Pancreas (tissue), 10 donors: ENCODE measurements around the gene MSI2. TPM values are rescaled to one million over a fixed set of nuclear protein-coding genes. Genes with fewer than 3 reads are reported as not detected.
A peak's percentile ranks its signal among the peaks of the same experiment; 100 is the strongest.

Source experiments
- ATAC-seq, 4 donors: fragments of 200-7000 bp; cut with Tn5 transposase; one replicate each; pipeline versions ENCODE4 v1.8.0 to v1.9.1; 2020; ENCODE audit warnings: mild to moderate bottlenecking in 4 of 4, moderate library complexity in 4 of 4
- DNase-seq, 6 donors: peaks; one replicate each; pipeline ENCODE4 v3.0.0-alpha.2; 2020
- FAIRE-seq: peaks from 2 replicates; lab custom pipeline; 2012; peaks lifted over from hg19 to GRCh38; lab: Jason Lieb, UNC
- H3K27ac ChIP-seq, 4 donors: fragments of 200-600 bp; sonication (generic); 1 replicate in 3 of 4; 2 replicates in 1 of 4; pipeline versions ENCODE4 v1.5.0 to v1.8.0; 2020
- H3K27me3 ChIP-seq, 4 donors: fragments of 200-600 bp; one replicate each; pipeline ENCODE4 v1.8.0; 2021
- H3K36me3 ChIP-seq, 3 donors: fragments of 200-600 bp; sonication (generic) in 1 of 3; one replicate each; pipeline versions ENCODE4 v1.5.0 to v1.8.0; 2020 to 2021
- H3K4me1 ChIP-seq, 3 donors: fragments of 200-600 bp; one replicate each; pipeline ENCODE4 v1.8.0; 2021
- H3K4me3 ChIP-seq, 4 donors: fragments of 200-600 bp; sonication (generic) in 2 of 4; one replicate each; pipeline versions ENCODE4 v1.5.0 to v1.8.0; 2020 to 2021
- H3K9me3 ChIP-seq, 4 donors: fragments of 200-600 bp; one replicate each; pipeline ENCODE4 v1.8.0; 2021
- WGBS, 2 donors: extraction: QIAGEN DNeasy Blood & Tissue Kit; methylation state at CpG; one replicate each; pipeline ENCODE4 v1.1.7; 2013; 5-methylcytosine and 5-hydroxymethylcytosine counted together
- intact Hi-C, 3 donors: fragments of 100-400 bp; cut with DNase I; formaldehyde crosslinking; loops; one replicate each; pipeline versions ENCODE4 v1.11.1 to v1.14.2; 2022
- polyA plus RNA-seq, 2 donors: library from polyadenylated mRNA; stranded (reverse); fragments of 200-250 nt; gene quantifications; one replicate each; pipeline ENCODE4 v1.2.3, GENCODE V29; 2013
- total RNA-seq, 6 donors: library from RNA; stranded (reverse); fragmentation: NEBNext Ultra II Directional in 4 of 6; extraction: Animal tissue kit (Norgen Biotek cat#: 25700) in 4 of 6; gene quantifications; one replicate each; pipeline versions ENCODE4 v1.2.1 to v1.2.4, GENCODE V29; 2021 to 2023
- TF ChIP-seq, protein P1 (sequence below), 4 donors: fragments of 200-600 bp; sonication (generic) in 3 of 4; IDR thresholded peaks; one replicate each; pipeline versions ENCODE4 v1.5.0 to v1.8.0; 2021; ENCODE audit warnings: antibody characterized with exemption in 4 of 4
- donor health status: healthy with polysubstance abuse.
- donor health status: DM: no; HTN: no; CAD: no; lungs with moderate emphysema.
- donor health status: DM: no; HTN: no; CAD: no.
- donor health status: control.
- donor health status: control.
- donor health status: Bipolar disorder and iron deficiency.
- donor health status: DM: yes; HTN: yes; CAD: no.
- donor health status: DM: no; HTN: no; CAD: no.
- donor health status: DM: no; HTN: no; CAD: no.
- donor health status: DM: yes; HTN: yes; CAD: no.

MSI2 gene
- total and polyA plus RNA-seq, 8 donors: 10.4 to 48.9 (median 30.1) TPM

DNA sequence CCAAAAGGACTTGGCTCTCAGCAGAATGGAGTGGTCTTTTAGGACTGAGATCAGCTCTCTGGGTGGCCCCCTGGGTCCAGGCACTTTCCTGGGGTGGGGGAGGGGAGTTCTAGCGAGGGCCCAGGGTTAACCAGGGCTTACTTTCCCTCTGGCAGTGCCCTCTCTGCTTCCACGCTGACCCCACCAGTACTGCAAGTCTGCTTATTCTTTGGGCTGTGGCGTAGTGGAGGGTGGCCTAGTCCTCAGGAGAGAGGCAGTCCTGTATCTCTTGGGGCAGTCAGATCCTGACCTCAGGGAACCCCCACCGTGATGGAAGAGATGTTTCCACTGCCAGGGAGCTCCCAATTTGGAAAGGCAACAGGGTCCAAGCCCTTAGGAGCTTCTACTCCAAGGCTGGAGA, 409.4 kb downstream of the MSI2 start:
- TF ChIP-seq, protein P1, sequence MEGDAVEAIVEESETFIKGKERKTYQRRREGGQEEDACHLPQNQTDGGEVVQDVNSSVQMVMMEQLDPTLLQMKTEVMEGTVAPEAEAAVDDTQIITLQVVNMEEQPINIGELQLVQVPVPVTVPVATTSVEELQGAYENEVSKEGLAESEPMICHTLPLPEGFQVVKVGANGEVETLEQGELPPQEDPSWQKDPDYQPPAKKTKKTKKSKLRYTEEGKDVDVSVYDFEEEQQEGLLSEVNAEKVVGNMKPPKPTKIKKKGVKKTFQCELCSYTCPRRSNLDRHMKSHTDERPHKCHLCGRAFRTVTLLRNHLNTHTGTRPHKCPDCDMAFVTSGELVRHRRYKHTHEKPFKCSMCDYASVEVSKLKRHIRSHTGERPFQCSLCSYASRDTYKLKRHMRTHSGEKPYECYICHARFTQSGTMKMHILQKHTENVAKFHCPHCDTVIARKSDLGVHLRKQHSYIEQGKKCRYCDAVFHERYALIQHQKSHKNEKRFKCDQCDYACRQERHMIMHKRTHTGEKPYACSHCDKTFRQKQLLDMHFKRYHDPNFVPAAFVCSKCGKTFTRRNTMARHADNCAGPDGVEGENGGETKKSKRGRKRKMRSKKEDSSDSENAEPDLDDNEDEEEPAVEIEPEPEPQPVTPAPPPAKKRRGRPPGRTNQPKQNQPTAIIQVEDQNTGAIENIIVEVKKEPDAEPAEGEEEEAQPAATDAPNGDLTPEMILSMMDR (IDR thresholded peaks at IDR 0.05): no peak
- ATAC-seq (no peak), FAIRE-seq (no peak), DNase-seq (peak in 1 of 6 donors; percentile 1)
- intact Hi-C loops: no loop called here
- Histone ChIP-seq H3K27ac (no peak overlapping the region), H3K4me1 (peaks cover 5 to 8% (median 5%) of the 10 kb centered on the region in 3 donors), H3K9me3 (no peaks in the 10 kb centered on the region), H3K36me3 (no peaks in the 10 kb centered on the region), H3K4me3 (no peak overlapping the region), H3K27me3 (no peaks in the 10 kb centered on the region)
- WGBS, 2 donors: 80 to 84% methylated on average over 4 of the region's 4 CpGs

DNA sequence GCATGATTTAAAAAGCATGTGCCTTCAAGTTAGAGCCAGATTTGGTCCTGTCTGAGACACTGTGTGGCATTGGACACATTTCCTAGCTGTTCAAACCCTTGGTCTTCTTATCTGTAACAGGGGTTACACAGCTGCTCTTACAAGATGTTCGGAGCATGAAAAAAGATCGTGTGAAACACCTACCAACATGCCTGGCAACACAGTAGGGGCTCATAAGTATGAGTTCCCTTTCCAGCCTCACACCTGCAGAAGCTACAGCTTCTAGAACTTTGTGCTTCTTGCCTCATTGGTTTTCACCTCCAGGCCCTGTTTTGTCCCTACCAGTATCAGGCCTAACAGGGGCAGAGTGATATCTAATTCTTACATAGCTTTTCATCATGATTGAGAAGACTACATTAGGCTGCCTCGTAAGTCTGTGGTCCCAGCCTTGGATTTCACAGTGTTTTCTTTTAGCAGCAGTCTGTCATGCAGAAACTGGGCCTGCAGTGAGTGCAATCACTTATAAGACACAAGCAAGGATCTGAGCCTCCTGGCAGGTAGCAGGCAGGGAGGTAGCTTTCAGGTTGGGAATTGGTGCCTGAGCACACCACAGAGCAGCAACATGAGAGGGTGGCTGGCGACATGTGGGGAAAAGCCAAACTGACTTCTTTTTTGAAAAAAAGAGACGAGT, 410.0 kb downstream of the MSI2 start:
- Histone ChIP-seq H3K4me1 (peaks cover 5 to 8% (median 5%) of the 10 kb centered on the region in 3 donors), H3K27ac (no peak overlapping the region), H3K4me3 (no peak overlapping the region), H3K9me3 (no peaks in the 10 kb centered on the region), H3K27me3 (no peaks in the 10 kb centered on the region), H3K36me3 (no peaks in the 10 kb centered on the region)
- intact Hi-C loops: no loop called here
- WGBS, 2 donors: 78 to 79% methylated on average over 5 of the region's 5 CpGs
- no peak for DNase-seq
- TF ChIP-seq, protein P1 (IDR thresholded peaks at IDR 0.05): no peak
- no peak for FAIRE-seq
- ATAC-seq: no peak

DNA sequence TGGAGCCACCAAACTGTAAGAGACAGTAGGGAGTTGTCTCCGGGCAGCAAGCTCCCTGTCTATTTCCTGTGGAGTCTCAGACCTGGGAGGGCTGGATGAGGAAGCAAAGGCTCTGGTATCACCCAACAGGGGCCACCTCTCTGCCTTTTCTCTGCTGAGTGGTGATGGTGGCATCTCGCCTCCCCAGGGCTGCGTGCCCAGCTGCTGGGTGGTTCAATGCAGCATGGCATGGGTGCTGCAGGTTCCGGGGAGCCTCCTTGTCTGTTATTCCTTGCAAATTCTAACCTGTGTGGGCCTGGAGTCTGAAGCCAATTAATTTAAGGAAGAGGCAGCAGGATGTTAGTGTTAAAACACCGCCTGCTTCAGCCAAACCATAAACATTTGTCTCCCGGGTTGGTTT, 410.6 kb downstream of the MSI2 start:
- Histone ChIP-seq H3K4me1 (peaks cover 5 to 7% (median 5%) of the 10 kb centered on the region in 3 donors), H3K4me3 (no peak overlapping the region), H3K9me3 (no peaks in the 10 kb centered on the region), H3K27ac (no peak overlapping the region), H3K36me3 (no peaks in the 10 kb centered on the region), H3K27me3 (no peaks in the 10 kb centered on the region)
- WGBS, 2 donors: 91% methylated on average over 6 of the region's 6 CpGs
- TF ChIP-seq, protein P1 (IDR thresholded peaks at IDR 0.05): no peak
- ATAC-seq (no peak), DNase-seq (peak in 1 of 6 donors; percentile 3), FAIRE-seq (no peak)
- intact Hi-C loops: no loop called here

DNA sequence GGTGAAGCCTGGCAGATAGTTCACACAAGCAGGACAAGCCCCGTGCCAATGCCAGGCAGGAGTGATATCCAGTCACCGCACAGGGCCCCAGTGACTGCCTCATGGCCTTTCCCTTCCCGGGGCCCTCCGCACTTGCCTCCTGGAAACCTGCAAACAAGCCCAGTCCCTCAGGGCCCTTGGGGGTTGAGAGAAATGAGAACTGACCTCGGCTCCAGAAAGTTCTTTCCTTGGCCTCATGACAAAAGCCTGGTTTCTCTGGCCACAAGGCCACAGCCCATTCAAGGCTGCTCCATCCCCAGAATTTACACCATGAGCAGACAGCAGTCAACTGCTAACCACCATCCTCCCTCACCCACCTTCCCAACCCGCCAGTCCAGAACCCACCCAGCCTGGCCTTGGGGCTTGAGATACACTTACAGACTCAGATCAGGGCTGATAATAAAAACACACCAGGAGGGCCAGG, 411.2 kb downstream of the MSI2 start:
- 88 to 94% methylated on average over 6 of the region's 6 CpGs for WGBS, 2 donors
- Histone ChIP-seq H3K27me3 (no peaks in the 10 kb centered on the region), H3K36me3 (no peaks in the 10 kb centered on the region), H3K27ac (no peak overlapping the region), H3K4me1 (peaks cover under 1 to 2% (median 2%) of the 10 kb centered on the region in 3 donors), H3K4me3 (no peak overlapping the region), H3K9me3 (no peaks in the 10 kb centered on the region)
- TF ChIP-seq, protein P1 (IDR thresholded peaks at IDR 0.05): no peak
- FAIRE-seq (no peak), ATAC-seq (no peak), DNase-seq (peak in 2 of 6 donors; percentile 3 to 9)
- intact Hi-C loops: no loop called here

DNA sequence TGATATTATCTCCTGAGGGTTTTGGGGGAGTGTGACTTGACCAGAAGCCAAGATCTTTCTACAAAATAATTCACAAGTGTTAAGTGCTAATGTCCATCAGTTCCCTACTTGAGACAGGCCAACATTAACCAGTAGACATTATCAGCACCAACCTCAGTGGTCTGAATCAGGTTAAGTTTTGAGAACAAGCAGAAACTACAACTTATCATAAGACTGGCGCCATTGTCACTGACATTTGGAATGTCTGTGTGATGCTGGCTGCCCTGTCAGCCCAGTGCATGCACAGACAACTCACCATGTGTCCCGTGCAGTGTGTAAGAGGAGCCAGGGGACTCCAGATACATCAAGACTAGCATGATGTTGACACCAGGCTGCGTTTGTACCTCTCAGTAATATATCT, 412.0 kb downstream of the MSI2 start:
- ATAC-seq (no peak), DNase-seq (peak in 1 of 6 donors; percentile 0), FAIRE-seq (no peak)
- no peak overlapping the region for H3K27ac ChIP-seq
- no peak overlapping the region for H3K4me3 ChIP-seq
- no peaks in the 10 kb centered on the region for H3K9me3 ChIP-seq
- H3K27me3 ChIP-seq: no peaks in the 10 kb centered on the region
- WGBS, 2 donors: 81 to 85% methylated on average over 3 of the region's 3 CpGs
- intact Hi-C loops: no loop called here
- TF ChIP-seq, protein P1 (IDR thresholded peaks at IDR 0.05): no peak
- H3K4me1 ChIP-seq: no peaks in the 10 kb centered on the region
- no peaks in the 10 kb centered on the region for H3K36me3 ChIP-seq
